Erythroblast (primary cell): Measurements from ENCODE around the gene VPS72.

Experiments
- DNase-seq, 2 experiments: peaks; one replicate each; lab custom pipeline; 2025; lab: John Stamatoyannopoulos, UW
- GATA1 ChIP-seq: IDR thresholded peaks from 2 replicates; pipeline ENCODE4 v1.6.1; 2011; ENCODE audit warnings: low read depth, mild to moderate bottlenecking, control low read depth, low read length, moderate library complexity
- POLR2A ChIP-seq: IDR thresholded peaks from 2 replicates; pipeline ENCODE4 v1.6.1; 2011; ENCODE audit warnings: mild to moderate bottlenecking, low read length

The VPS72 gene

GRCh38 chr1:151145304-151146071 lies 44.5 kb downstream of the VPS72 start:
- peak; percentile 51 to 52 for DNase-seq
- TF ChIP-seq GATA1 (no peak), POLR2A (no peak)

DNA sequence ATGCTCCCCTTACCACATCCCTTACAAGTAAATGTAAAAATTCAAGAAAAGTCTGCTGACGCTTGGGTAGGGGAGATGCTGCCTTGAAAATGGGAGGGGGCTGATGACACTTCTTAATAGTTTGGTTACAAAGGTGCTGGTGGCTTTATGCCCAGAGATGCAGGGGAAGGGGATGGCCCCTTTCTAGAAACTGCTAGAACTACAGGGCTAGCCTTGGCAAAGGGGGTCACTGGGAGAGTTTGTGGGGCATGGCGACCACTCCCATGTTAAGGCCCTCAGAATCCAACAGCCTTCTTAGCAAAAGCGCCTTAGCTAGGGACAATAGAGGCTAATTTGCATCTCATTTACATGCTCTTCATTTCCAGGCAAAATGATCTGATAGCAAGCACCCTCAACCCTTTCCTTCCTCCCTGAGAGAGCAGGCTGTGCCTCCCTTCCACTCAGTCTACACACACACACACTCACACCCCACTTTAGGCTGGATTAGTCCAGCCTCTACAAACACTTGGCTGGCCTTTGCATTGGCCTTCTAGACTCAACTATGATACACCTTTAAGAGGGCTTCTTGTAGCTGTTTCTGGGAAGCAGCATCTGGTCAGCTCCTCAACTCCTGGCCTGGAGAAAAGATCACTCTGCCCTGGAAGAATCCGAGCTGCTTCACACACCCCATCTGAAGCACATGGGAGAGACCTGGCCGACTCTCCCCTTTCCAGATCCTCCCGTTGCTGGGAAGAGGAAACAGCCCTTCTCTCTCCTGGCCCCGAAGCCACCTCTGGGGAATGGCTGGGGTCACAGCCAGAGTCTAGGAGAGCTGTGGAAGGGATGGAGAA lies 45.3 kb downstream of the VPS72 start:
- no peak for TF ChIP-seq POLR2A
- peak in 1 of 2 experiments; percentile 21 for DNase-seq

DNA sequence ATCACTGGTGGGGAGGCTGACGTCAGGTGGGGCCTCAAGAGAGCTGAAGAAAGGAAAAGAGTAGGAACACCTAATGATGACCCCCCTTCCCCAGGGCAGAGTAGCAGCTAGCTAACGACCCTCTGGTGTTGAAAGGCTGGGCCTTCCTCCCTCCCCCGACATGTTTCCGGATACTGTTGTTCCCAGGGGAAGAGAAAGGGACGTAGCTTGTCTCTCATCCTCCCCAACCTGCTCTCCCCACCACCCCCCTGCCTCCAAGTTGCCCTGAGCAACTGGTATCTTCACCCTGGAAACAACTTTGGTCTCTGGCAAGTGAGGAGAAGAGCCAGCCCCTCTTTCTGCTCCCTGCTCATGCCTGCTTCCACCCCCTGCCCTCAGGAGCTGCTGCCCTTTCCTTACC lies 46.0 kb downstream of the VPS72 start:
- no peak for TF ChIP-seq GATA1
- no peak for TF ChIP-seq POLR2A
- DNase-seq: no peak

- TF ChIP-seq POLR2A (no peak), GATA1 (no peak)
- DNase-seq: no peak
Observed at GRCh38 chr1:151143057-151143435, 47.0 kb downstream of the VPS72 start.

GRCh38 chr1:151142411-151143056 lies 47.5 kb downstream of the VPS72 start:
- TF ChIP-seq GATA1 (no peak), POLR2A (no peak)
- DNase-seq: no peak

- DNase-seq: no peak
- TF ChIP-seq POLR2A (no peak), GATA1 (no peak)
Observed at GRCh38 chr1:151137789-151138188, 52.2 kb downstream of the VPS72 start.

DNA sequence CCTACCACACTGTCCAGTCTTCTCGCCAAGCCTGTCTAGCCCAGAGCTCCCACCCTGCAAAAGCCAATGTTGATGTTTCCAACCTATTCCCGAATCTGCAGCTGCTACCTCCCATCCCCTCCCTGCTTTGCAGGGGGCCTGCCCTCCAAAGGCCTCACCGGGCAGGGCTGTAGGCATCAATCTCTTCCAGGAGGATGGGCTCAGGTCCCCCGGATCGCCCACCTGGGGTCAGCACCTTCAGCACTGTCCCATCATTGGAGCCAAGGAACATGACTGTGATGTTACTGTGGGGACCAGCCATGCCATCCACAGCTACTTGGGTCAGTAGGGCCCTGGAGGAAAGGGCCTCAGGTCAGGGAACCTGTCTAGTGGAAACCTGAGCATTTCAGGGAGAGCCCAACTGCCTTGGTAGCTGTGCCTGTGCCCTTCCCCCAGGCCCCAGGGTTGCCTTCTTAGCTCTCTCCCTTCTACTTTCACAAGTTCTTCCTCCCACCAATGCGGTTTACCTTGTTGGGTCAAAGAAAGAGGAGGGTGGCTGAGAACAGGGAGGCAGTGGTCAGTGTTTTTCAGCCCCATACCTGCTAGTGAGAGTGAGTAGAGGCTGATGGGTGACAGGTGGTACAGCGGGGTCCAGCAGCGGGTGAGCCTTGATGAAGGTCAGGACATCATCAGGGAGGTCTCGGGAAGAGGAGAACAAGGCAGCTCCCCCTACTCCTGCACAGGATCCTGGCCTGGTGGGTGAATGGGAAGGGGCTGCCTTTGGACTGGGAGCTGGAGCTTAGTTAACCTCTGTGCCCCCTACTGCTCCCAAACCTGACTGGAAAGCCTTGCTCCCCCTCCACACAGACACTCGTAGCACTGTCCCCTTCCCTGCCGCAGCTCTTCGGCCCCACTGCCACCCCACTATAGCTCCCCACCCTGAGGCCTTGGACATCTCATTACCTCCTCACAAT lies 54.3 kb downstream of the VPS72 start:
- TF ChIP-seq POLR2A (no peak), GATA1 (no peak)
- DNase-seq: no peak

DNA sequence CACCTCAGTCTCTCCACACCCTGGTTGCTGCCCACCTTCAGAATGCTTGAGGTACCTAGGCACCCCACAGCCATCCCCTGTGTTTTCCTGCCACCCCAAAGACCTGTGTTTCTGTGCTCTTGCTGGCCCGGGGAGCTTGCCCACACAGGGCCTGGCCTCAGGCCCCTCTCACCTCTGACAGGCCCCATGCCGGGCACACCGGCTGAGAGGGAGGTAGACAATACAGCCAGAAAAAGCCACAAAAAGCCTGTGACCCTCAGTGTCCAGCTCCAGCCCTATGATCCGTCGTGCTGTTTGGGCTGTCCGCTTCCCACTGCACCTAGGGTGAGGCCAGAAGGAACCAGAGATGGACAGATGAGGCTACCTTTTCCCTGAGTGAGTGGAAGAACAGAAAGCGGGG lies 55.0 kb downstream of the VPS72 start:
- no peak for DNase-seq
- TF ChIP-seq POLR2A: no peak
- TF ChIP-seq GATA1: no peak

- TF ChIP-seq POLR2A (no peak), GATA1 (no peak)
- DNase-seq: no peak
Observed at GRCh38 chr1:151134396-151134795, 55.6 kb downstream of the VPS72 start.

- TF ChIP-seq GATA1: no peak
- no peak for TF ChIP-seq POLR2A
- no peak for DNase-seq
Observed at GRCh38 chr1:151133018-151133806, 56.8 kb downstream of the VPS72 start.

GRCh38 chr1:151132335-151133017 lies 57.5 kb downstream of the VPS72 start:
- DNase-seq: no peak
- no peak for TF ChIP-seq POLR2A
- no peak for TF ChIP-seq GATA1
